ENCODE results near the gene TTC23. TPM values are rescaled to one million over a fixed set of nuclear protein-coding genes. Genes with fewer than 3 reads are reported as not detected.

TTC23 gene, protein sequence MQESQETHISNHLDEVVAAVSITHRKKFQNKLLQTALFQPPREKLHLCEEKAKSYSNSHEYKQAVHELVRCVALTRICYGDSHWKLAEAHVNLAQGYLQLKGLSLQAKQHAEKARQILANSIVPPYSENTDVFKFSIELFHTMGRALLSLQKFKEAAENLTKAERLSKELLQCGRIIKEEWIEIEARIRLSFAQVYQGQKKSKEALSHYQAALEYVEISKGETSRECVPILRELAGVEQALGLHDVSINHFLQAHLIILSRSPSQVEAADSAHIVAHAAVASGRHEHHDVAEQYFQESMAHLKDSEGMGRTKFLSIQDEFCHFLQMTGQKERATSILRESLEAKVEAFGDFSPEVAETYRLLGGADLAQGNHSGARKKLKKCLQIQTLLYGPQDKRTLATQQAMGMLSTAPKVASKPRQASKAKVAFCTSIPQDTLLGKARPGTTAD
- 8.7 to 11.6 TPM (median 9.9 TPM) in 5 replicates for total RNA-seq (2022; extraction: Qiagen RNA extraction)

DNA sequence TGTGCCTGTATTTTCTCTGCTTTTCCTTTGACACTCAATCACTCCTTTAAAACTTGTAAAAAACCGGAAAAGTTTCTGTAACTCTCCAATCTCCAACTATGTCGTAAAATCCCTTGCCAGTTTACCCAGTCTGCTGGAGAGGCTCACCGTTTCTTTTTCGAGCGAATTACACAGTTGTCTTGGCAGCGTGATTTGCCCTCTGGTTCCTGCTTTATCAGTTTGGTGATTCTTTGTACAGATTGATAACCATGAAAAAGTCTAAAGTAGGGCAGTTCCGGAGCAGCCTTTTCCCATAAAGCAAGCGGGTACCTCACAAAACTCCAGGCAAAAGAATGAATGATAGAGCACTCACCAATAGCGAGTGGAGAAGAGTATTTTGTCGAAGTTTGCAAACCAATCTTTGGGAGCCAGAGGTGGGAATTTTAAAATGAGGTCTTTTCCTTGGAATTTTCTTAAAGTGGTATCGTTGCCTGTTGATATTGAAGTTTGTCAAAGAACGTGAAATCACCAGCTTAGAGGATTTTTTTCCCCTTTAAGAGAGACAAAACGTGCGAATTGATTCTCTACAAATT, at the start of gene TTC23:
TSS of gene TTC23 (minus strand) at position 312 of the 572 bp plus-strand sequence. CDS start 20,869 bp downstream, outside the sequence.

DNA sequence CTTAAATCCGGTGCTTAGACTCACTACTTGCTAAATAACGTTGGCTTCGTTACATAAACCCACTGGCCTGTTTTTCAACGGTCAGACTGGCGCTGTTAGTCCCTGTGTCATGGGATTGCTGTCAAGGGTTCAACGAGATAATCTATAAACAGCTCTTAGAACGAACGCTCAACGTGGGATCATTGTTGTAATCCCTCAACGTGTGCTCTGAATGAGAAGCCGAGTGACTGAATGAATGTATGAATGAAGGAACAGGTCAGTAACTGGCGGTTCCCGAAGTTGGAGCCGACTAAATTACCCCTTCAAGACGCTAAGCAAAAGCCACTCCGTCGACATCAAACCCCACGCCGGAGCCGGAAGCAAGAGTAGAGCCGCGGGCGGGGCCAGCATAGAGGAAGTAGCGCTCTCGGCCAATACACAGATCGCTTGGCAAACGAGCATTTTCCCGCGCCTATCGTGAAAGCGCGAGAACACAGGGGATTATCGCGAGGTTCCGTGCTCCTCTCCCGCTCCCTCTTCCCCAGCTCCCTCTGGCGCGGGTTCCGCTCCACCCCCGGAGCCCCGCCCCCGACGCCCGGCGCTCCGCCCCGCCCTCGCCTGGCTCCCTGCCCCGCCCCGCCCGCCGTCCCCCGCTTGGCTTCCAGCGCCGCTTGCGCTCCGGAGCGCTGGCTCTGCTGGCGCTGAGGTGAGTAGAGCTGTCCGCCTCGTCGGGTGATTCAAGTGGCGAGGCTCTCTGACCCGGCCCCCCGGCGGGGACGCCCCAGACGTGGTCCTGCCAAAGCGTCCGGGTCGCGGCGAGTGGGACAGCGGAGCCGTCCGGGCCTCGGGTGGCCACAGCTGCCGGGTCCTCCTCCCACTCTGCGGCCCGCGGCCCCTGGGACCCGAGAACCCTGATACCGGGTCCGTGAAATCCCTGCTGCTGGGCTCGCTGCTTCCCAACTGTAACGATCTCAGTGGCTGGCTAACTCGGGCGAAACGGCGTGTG, 1.8 kb upstream of the TTC23 start, which contains the start of gene LRRC28:
TSS of gene LRRC28 (plus strand) at position 625 of the 985 bp plus-strand sequence. CDS start 4,477 bp downstream, outside the sequence.

DNA sequence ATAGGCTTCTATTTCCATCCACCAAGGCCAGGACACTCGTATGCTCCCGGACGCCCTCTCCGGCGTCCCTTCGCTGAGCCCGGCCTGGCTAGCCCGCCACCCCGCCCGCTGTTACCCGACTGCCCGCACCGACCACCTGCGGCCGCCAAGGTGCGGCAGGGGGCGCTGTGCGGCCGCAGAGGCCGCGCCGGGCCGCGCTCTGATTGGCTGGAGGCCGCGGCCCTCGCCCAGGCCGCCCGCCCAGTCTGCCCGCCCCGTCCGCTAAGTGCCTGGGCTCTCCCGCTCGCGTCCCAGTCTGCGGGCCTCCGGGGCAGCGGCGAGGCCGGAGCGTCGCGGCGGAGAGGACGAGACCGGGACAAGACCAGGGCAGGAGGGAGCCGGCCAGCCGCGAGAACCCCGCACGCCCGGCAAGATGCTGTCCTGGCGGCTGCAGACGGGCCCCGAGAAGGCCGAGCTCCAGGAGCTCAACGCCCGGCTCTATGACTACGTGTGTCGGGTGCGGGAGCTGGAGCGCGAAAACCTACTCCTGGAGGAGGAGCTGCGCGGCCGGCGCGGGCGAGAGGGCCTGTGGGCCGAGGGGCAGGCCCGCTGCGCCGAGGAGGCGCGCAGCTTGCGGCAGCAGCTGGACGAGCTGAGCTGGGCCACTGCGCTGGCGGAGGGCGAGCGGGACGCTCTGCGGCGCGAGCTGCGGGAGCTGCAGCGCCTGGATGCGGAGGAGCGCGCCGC, 144.4 kb downstream of the TTC23 start, which contains the start of gene SYNM:
TSS of gene SYNM (plus strand) at position 293 of the 726 bp plus-strand sequence. CDS start at position 413, 120 bp downstream.

Other genes starting within 250 kb of the TTC23 start
- 0.30 TPM in 1 of 5 replicates, not detected in the others for gene PGPEP1L, start 241.8 kb downstream of the TTC23 start, total RNA-seq (2022; extraction: Qiagen RNA extraction)
- gene SYNM, start 144.5 kb downstream of the TTC23 start, total RNA-seq (2022; extraction: Qiagen RNA extraction), result 32.3 to 37.2 TPM (median 33.7 TPM) in 5 replicates
- gene LRRC28, start 1.9 kb upstream of the TTC23 start, total RNA-seq (2022; extraction: Qiagen RNA extraction), result 13.6 to 17.1 TPM (median 15.0 TPM) in 5 replicates

Data from A549 treated with Mapracorat at 1 μM for 4 hours (cell line).